Glutamatergic neuron (in vitro differentiated cells): ENCODE measurements around the gene REV3L. TPM values are rescaled to one million over a fixed set of nuclear protein-coding genes. Genes with fewer than 3 reads are reported as not detected.
"Not testable (repeated sequence)": the region's sequence is repeated elsewhere in the genome, so short reads cannot be mapped to it uniquely, and the experiment has no call there.

Experiments
- DNase-seq: peaks from one replicate; pipeline ENCODE4 v3.0.0; 2022
- H3K27ac Mint-ChIP-seq: one replicate; pipeline ENCODE4 v1.8.0; 2020; ENCODE audit warnings: mild to moderate bottlenecking, mixed read lengths, inconsistent platforms; ENCODE audit not compliant: unreplicated experiment
- H3K27me3 Mint-ChIP-seq: one replicate; pipeline ENCODE4 v1.8.0; 2020; ENCODE audit warnings: mild to moderate bottlenecking, moderate library complexity, mixed read lengths, inconsistent platforms; ENCODE audit not compliant: unreplicated experiment
- H3K36me3 Mint-ChIP-seq: one replicate; pipeline ENCODE4 v1.8.0; 2020; ENCODE audit warnings: mild to moderate bottlenecking, mixed read lengths, inconsistent platforms; ENCODE audit not compliant: unreplicated experiment
- H3K4me1 Mint-ChIP-seq: one replicate; pipeline ENCODE4 v1.8.0; 2020; ENCODE audit warnings: mild to moderate bottlenecking, low read depth, mixed read lengths, inconsistent platforms; ENCODE audit not compliant: unreplicated experiment
- H3K4me3 Mint-ChIP-seq: one replicate; pipeline ENCODE4 v1.8.0; 2020; ENCODE audit warnings: mild to moderate bottlenecking, mixed read lengths, inconsistent platforms; ENCODE audit not compliant: unreplicated experiment
- H3K9me3 Mint-ChIP-seq: one replicate; pipeline ENCODE4 v1.8.0; 2020; ENCODE audit warnings: mild to moderate bottlenecking, moderate library complexity, mixed read lengths, inconsistent platforms; ENCODE audit not compliant: unreplicated experiment
- total RNA-seq: library from RNA; stranded (reverse); fragmentation: NEBNext Ultra II Directional; extraction: Animal tissue kit (Norgen Biotek cat#: 25700); gene quantifications from one replicate; pipeline ENCODE4 v1.2.1, GENCODE V29; 2021; ENCODE audit not compliant: unreplicated experiment
- TF ChIP-seq, protein P1 (sequence below): fragments of 200-600 bp; sonication (generic); IDR thresholded peaks from one replicate; pipeline ENCODE4 v1.5.0; 2021; ENCODE audit not compliant: partially characterized antibody, unreplicated experiment

Gene REV3L
- total RNA-seq, 1 donor from 2014 or later: 33.3 TPM

DNA sequence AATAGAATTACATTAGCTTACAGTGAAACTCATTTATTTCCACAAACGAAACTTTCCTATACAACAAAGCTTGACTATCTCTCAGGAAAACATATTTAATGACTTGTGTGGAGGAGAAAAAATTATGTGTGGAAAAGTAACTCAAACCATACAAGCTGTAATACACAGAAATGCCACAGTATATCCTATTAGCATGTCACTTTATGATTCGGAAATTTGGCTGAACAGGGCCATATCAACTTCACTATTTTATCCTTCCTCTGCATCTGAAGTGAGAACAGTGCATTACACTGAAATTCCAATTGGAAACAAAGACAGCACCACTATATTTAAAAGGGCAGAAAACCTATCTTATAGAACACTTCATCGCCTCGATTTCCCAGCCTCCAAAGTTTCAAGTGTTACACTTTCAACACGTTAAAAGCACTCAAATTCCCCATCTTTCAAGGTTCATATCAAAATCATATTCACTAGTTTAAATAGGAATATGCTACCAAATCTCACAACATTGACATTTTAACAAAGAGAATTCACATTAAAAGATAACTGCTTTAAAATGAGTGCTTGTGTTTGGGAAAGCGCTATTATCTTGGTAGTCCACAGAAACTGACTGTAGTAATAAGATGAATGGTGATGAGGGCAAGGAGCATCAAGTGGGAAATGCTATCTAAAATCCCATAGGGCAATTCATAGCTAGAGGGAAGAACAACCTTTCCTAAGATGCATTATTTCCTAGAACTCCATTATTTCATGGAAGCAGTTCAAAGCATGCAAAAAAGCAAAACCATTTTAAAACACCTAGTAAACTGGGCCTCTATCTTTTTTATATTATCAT lies 1.8 kb downstream of the REV3L start:
- Mint-ChIP-seq H3K9me3 (peaks cover 13% of the 10 kb centered on the region), H3K27me3 (peaks cover 9% of the 10 kb centered on the region), H3K36me3 (no peaks in the 10 kb centered on the region), H3K4me1 (peaks cover 30% of the 10 kb centered on the region), H3K27ac (peak overlapping the region; percentile 83), H3K4me3 (peak overlapping the region; percentile 94)
- DNase-seq: no peak
- TF ChIP-seq, protein P1, sequence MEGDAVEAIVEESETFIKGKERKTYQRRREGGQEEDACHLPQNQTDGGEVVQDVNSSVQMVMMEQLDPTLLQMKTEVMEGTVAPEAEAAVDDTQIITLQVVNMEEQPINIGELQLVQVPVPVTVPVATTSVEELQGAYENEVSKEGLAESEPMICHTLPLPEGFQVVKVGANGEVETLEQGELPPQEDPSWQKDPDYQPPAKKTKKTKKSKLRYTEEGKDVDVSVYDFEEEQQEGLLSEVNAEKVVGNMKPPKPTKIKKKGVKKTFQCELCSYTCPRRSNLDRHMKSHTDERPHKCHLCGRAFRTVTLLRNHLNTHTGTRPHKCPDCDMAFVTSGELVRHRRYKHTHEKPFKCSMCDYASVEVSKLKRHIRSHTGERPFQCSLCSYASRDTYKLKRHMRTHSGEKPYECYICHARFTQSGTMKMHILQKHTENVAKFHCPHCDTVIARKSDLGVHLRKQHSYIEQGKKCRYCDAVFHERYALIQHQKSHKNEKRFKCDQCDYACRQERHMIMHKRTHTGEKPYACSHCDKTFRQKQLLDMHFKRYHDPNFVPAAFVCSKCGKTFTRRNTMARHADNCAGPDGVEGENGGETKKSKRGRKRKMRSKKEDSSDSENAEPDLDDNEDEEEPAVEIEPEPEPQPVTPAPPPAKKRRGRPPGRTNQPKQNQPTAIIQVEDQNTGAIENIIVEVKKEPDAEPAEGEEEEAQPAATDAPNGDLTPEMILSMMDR: no peak

DNA sequence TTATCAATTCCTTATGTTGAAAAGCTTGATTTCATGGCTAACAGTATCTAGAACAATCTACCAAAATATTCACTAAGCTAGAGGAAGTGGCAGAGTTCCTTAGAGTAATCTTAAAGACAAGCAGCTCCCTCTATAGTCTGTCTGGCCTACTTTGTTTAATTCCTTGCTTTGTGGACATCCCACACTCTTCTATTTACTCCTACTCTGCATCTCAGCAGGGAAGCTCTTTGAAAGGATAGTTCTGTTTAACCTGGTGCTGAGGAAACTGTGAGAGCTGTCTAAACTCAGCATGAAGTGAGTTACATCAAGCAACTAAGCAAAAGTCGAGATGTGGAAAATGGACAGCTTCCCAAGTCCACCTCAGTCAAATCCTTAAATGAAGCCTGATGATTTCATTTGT lies 4.3 kb downstream of the REV3L start:
- DNase-seq: no peak

DNA sequence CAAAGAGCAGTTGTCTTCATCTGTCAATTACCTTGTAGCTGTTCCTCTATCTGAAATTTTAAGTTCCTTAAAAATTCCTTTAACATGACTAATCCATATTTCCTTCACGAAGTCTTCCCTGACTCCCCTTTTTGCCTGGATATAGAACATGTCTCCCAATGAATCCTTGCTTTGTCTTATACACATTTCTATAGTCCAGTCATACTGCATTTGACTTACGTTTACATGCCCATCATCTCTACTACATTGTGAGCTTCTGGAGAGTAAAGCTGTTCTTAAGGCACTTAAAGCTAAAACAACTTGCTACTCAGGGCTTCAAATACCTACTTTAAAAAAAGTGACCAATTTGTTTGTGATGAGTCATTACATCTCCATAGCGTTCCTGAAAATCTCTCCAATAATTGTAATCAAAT lies 4.9 kb downstream of the REV3L start:
- H3K9me3 Mint-ChIP-seq: peaks cover 6% of the 10 kb centered on the region
- peaks cover 24% of the 10 kb centered on the region for H3K4me1 Mint-ChIP-seq
- H3K27ac Mint-ChIP-seq: no peak overlapping the region
- peaks cover 3% of the 10 kb centered on the region for H3K27me3 Mint-ChIP-seq
- TF ChIP-seq, protein P1: no peak
- DNase-seq: no peak
- H3K36me3 Mint-ChIP-seq: no peaks in the 10 kb centered on the region
- peak overlapping the region; percentile 21 for H3K4me3 Mint-ChIP-seq

More for the DNA sequence above, 4.3 kb downstream of the REV3L start:
- Mint-ChIP-seq H3K9me3 (peaks cover 6% of the 10 kb centered on the region), H3K4me3 (peak overlapping the region; percentile 54), H3K36me3 (no peaks in the 10 kb centered on the region), H3K27me3 (peaks cover 5% of the 10 kb centered on the region), H3K4me1 (peaks cover 24% of the 10 kb centered on the region), H3K27ac (no peak overlapping the region)
- TF ChIP-seq, protein P1: no peak

DNA sequence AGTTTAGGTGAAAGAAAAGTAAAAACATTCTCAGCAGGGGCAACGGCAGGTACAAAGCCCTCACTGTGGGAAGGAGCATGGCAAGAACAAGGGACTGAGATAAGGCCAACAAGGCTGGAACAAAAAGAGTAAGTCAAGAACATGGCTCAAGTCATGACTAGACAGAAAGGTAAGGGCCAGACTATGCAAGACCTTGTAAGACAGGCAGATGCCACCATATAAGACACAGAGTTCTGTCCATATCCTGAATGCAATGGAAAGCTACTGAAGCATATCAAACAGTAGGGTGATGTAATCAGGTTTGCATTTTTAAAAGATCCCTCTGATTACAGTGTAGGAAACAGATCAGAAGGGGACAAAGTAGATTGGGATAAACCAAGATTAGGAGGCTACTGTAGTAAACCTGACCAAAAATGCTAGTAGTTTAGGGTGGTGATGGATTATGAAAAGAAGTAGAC lies 5.5 kb downstream of the REV3L start:
- Mint-ChIP-seq H3K27ac (no peak overlapping the region), H3K4me1 (peaks cover 24% of the 10 kb centered on the region), H3K27me3 (peaks cover 3% of the 10 kb centered on the region), H3K9me3 (peaks cover 6% of the 10 kb centered on the region), H3K4me3 (peak overlapping the region; percentile 0), H3K36me3 (no peaks in the 10 kb centered on the region)
- TF ChIP-seq, protein P1: no peak
- DNase-seq: no peak

DNA sequence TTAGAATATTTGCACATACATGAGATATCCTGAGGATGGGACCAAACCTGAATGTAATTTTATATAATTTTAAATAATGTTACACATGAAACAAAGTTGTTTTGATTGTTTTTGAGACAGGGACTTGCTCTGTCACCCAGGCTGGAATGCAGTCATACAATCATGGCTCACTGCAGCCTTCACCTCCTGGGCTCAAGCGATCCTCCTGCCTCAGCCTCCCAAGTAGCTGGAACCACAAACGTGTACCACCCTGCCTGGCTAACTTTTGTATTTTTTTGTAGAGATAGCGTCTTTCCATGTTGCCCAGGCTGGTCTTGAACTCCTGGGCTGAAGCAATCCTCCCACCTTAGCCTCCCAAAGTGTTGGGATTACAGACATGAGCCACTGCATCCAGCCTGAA lies 7.0 kb downstream of the REV3L start:
- not testable (repeated sequence) for H3K36me3 Mint-ChIP-seq, H3K27me3 Mint-ChIP-seq, H3K9me3 Mint-ChIP-seq, H3K4me3 Mint-ChIP-seq, DNase-seq, H3K27ac Mint-ChIP-seq
- H3K4me1 Mint-ChIP-seq: peaks cover 16% of the 10 kb centered on the region
